ENCODE results near the gene CASK. TPM values are rescaled to one million over a fixed set of nuclear protein-coding genes. Genes with fewer than 3 reads are reported as not detected.
A peak's percentile ranks its signal among the peaks of the same experiment; 100 is the strongest.

CASK gene
- total RNA-seq, 1 experiment from 2014 or later: 29.4 TPM

DNA sequence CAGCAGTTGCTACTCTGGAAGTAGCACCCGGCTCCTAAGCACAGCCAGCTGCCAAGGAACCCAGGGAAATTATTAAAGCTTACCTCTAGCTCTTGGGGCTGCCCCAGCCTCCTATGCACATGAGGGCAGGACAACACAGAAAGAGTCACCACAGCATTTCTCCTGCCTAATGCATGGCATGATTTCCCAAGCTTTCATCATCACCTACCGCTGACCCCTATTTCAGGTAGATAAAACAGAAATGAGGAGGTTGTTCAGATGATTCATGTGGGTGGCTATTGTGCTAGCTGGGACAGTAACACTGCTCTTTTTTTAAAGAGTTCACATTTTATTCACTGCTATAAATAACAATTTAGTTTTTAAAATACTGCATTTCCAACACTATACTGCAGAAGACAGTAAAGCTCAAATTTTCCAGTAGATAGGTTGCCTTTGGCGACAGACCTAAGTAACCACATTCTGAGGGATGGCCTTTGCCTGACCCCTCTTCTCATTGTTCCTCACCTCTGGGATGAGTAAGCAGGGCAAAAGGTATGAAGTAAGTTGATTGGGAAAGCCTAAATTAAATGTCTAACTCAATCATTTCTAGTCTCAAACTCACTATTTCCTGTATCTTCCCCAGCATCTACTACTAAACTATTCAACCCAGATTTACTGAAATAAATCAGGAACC lies 16.7 kb downstream of the CASK start:
- no peaks in the 10 kb centered on the region for H4K20me1 ChIP-seq (ENCODE audit: insufficient read depth)
- no peak overlapping the region for H2AFZ ChIP-seq
- no TSS peak for BruUV-seq (replicated peaks)
- no peaks in the 10 kb centered on the region for H3K9me2 ChIP-seq (ENCODE audit: insufficient read depth)
- peak overlapping the region; percentile 14; the same call in 1 of the 2 replicates for H3K4me3 ChIP-seq
- H3K4me1 ChIP-seq (replicated peaks; ENCODE audit: insufficient read depth): peaks cover 21% of the 10 kb centered on the region
- H3K4me2 ChIP-seq: peak overlapping the region; percentile 55
- no peaks in the 10 kb centered on the region for H3K27me3 ChIP-seq (ENCODE audit: insufficient read depth, low read depth)
- DNase-seq: peak; percentile 4 to 71
- peaks cover 44% of the 10 kb centered on the region; the same call in 1 of the 2 replicates for H3K79me2 ChIP-seq (ENCODE audit: low read depth)
- no peak for TF ChIP-seq EZH2 (IDR thresholded peaks at IDR 0.05; ENCODE audit: low read depth)
- TF ChIP-seq, protein P1, sequence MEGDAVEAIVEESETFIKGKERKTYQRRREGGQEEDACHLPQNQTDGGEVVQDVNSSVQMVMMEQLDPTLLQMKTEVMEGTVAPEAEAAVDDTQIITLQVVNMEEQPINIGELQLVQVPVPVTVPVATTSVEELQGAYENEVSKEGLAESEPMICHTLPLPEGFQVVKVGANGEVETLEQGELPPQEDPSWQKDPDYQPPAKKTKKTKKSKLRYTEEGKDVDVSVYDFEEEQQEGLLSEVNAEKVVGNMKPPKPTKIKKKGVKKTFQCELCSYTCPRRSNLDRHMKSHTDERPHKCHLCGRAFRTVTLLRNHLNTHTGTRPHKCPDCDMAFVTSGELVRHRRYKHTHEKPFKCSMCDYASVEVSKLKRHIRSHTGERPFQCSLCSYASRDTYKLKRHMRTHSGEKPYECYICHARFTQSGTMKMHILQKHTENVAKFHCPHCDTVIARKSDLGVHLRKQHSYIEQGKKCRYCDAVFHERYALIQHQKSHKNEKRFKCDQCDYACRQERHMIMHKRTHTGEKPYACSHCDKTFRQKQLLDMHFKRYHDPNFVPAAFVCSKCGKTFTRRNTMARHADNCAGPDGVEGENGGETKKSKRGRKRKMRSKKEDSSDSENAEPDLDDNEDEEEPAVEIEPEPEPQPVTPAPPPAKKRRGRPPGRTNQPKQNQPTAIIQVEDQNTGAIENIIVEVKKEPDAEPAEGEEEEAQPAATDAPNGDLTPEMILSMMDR (conservative IDR thresholded peaks at IDR 0.05): no peak
- peaks cover 8% of the 10 kb centered on the region; the same call in 1 of the 2 replicates for H3F3A ChIP-seq (ENCODE audit: insufficient read depth, low read depth)
- peak overlapping the region; percentile 90 for H3K27ac ChIP-seq
- intact Hi-C loops (cut with micrococcal nuclease; ENCODE audit: unreplicated experiment): no loop called here
- no peaks in the 10 kb centered on the region for H3K36me3 ChIP-seq (ENCODE audit: low read depth)
- no peaks in the 10 kb centered on the region for H3K9me3 ChIP-seq (ENCODE audit: insufficient read depth, low read depth)
- ChIA-PET POLR2A (ENCODE audit: unreplicated experiment) (no interaction called here), CTCF (interaction anchor here (0.7 kb wide), 1 partner anchor 1427 kb away, joined by 3 read pairs; no protein-coding TSS in a partner anchor)

DNA sequence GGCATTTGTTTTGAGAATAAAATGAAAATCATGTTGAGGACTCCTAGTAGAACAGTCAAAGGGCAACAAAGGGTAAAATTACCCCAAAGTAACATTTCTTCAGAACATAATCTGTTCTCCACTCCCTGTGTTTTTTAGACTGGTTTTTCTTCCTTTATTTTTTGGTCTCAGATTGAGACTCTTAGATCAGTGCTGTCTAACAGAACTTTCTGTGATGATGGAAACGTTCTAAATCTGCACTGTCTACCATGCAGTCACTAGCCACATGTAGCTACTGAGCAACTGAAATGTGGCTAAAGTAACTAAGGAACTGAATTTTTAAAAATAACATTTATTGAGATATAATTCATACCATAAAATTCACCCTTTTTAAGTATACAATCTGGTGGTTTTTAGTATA lies 19.8 kb downstream of the CASK start:
- H3K79me2 ChIP-seq (ENCODE audit: low read depth): peaks cover 28% of the 10 kb centered on the region; the same call in 1 of the 2 replicates

DNA sequence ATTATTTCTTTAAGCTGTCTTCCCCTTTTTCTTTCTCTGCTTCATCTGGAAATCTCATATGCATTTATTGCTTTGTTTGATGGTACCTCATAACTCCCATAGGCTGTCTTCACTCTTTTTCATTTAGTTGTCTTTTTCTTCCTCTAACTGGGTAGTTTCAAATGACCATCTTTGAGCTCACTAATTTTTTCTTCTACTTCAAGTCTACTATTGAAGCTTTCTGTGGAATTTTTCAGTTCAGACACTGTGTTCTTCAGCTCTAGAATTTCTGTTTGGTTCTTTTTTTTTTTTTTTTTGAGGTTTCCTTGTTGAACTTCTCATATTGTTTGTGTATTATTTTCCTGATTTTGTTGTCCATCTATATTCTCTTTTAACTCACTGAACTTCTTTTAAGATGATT lies 23.0 kb downstream of the CASK start:
- TF ChIP-seq EZH2 (IDR thresholded peaks at IDR 0.05; ENCODE audit: low read depth): no peak
- TF ChIP-seq, protein P1 (conservative IDR thresholded peaks at IDR 0.05): no peak
- BruUV-seq (replicated peaks): no TSS peak
- POLR2A ChIA-PET (ENCODE audit: unreplicated experiment): no interaction called here
- no peaks in the 10 kb centered on the region for H4K20me1 ChIP-seq (ENCODE audit: insufficient read depth)
- H3K4me2 ChIP-seq: no peak overlapping the region
- intact Hi-C loops (cut with micrococcal nuclease; ENCODE audit: unreplicated experiment): no loop called here
- H3K27ac ChIP-seq: no peak overlapping the region
- H2AFZ ChIP-seq: no peak overlapping the region
- no peak for DNase-seq
- H3K27me3 ChIP-seq (ENCODE audit: insufficient read depth, low read depth): no peaks in the 10 kb centered on the region
- H3K79me2 ChIP-seq (ENCODE audit: low read depth): peaks cover 14% of the 10 kb centered on the region; the same call in 1 of the 2 replicates
- CTCF ChIA-PET: no interaction called here
- no peaks in the 10 kb centered on the region for H3K36me3 ChIP-seq (ENCODE audit: low read depth)
- H3K9me2 ChIP-seq (ENCODE audit: insufficient read depth): no peaks in the 10 kb centered on the region
- H3K4me1 ChIP-seq (replicated peaks; ENCODE audit: insufficient read depth): no peaks in the 10 kb centered on the region
- H3K9me3 ChIP-seq (ENCODE audit: insufficient read depth, low read depth): no peaks in the 10 kb centered on the region
- H3K4me3 ChIP-seq: no peak overlapping the region
- H3F3A ChIP-seq (ENCODE audit: insufficient read depth, low read depth): no peaks in the 10 kb centered on the region

More for the DNA sequence above, 19.8 kb downstream of the CASK start:
- TF ChIP-seq EZH2 (IDR thresholded peaks at IDR 0.05; ENCODE audit: low read depth): no peak
- TF ChIP-seq, protein P1 (conservative IDR thresholded peaks at IDR 0.05): no peak
- Histone ChIP-seq H3K27ac (no peak overlapping the region), H3K36me3 (ENCODE audit: low read depth) (no peaks in the 10 kb centered on the region), H4K20me1 (ENCODE audit: insufficient read depth) (no peaks in the 10 kb centered on the region), H3K9me3 (ENCODE audit: insufficient read depth, low read depth) (no peaks in the 10 kb centered on the region), H3K4me1 (replicated peaks; ENCODE audit: insufficient read depth) (peaks cover 21% of the 10 kb centered on the region), H2AFZ (no peak overlapping the region), H3K4me3 (no peak overlapping the region), H3K9me2 (ENCODE audit: insufficient read depth) (no peaks in the 10 kb centered on the region), H3K27me3 (ENCODE audit: insufficient read depth, low read depth) (no peaks in the 10 kb centered on the region), H3K4me2 (no peak overlapping the region), H3F3A (ENCODE audit: insufficient read depth, low read depth) (peaks cover 8% of the 10 kb centered on the region; the same call in 1 of the 2 replicates)
- no peak for DNase-seq
- intact Hi-C loops (cut with micrococcal nuclease; ENCODE audit: unreplicated experiment): no loop called here
- ChIA-PET POLR2A (ENCODE audit: unreplicated experiment) (no interaction called here), CTCF (no interaction called here)
- BruUV-seq (replicated peaks): no TSS peak

Data from PC-9 (cell line).